ENCODE data around the gene CMTM7. TPM values are rescaled to one million over a fixed set of nuclear protein-coding genes. Genes with fewer than 3 reads are reported as not detected.

CMTM7 gene
- total RNA-seq, 1 donor from 2014 or later = 7.3 TPM

GRCh38 chr3:32492684-32493436 is 101.2 kb downstream of the CMTM7 start:
- peak; percentile 56 for DNase-seq (ENCODE audit: low read depth)

- DNase-seq (ENCODE audit: low read depth) = peak; percentile 74
Measured at GRCh38 chr3:32493437-32494414, 102.1 kb downstream of the CMTM7 start.

GRCh38 chr3:32495085-32495484 is 103.4 kb downstream of the CMTM7 start:
- peak; percentile 48 for DNase-seq (ENCODE audit: low read depth)

- DNase-seq (ENCODE audit: low read depth) = peak; percentile 61
Measured at GRCh38 chr3:32495609-32496008, 104.0 kb downstream of the CMTM7 start.

- no peak for DNase-seq (ENCODE audit: low read depth)
Measured at GRCh38 chr3:32498252-32498651, 106.6 kb downstream of the CMTM7 start.

GRCh38 chr3:32498992-32499391 is 107.3 kb downstream of the CMTM7 start:
- no peak for DNase-seq (ENCODE audit: low read depth)

GRCh38 chr3:32499585-32499984 is 107.9 kb downstream of the CMTM7 start:
- DNase-seq (ENCODE audit: low read depth) = no peak

GRCh38 chr3:32500231-32500630 is 108.6 kb downstream of the CMTM7 start:
- DNase-seq (ENCODE audit: low read depth) = no peak

GRCh38 chr3:32500880-32501782 is 109.5 kb downstream of the CMTM7 start:
- DNase-seq (ENCODE audit: low read depth) = no peak

- no peak for DNase-seq (ENCODE audit: low read depth)
Measured at GRCh38 chr3:32501783-32502117, 110.1 kb downstream of the CMTM7 start.

GRCh38 chr3:32502118-32502945 is 110.7 kb downstream of the CMTM7 start, which contains the start of gene CMTM6:
CMTM6 (minus strand) TSS chr3:32502852; CDS start chr3:32502745, 107 bp downstream.
- peak; percentile 67 for DNase-seq (ENCODE audit: low read depth)

- DNase-seq (ENCODE audit: low read depth) = no peak
Measured at GRCh38 chr3:32502946-32503286, 111.3 kb downstream of the CMTM7 start.

Other genes starting within 250 kb of the CMTM7 start
- gene CMTM8, start 153.2 kb upstream of the CMTM7 start, total RNA-seq = 1.6 and 2.6 TPM in 2 replicates
- gene CMTM6, start 111.0 kb downstream of the CMTM7 start, total RNA-seq = 75.6 and 242 TPM in 2 replicates
- 46.7 and 53.7 TPM in 2 replicates for gene DYNC1LI1, start 179.0 kb downstream of the CMTM7 start, total RNA-seq